Neuronal stem cell (in vitro differentiated cells): ENCODE data around the gene VWC2.

Source experiments
- DNase-seq: peaks from one replicate; pipeline ENCODE4 v3.0.0-alpha.2; 2013; ENCODE audit warnings: low spot score
- H2AFZ ChIP-seq: one replicate; pipeline ENCODE4 v1.6.1; 2013; ENCODE audit warnings: mild to moderate bottlenecking, low read length, inconsistent platforms
- H2AK5ac ChIP-seq: 2 replicates; pipeline ENCODE4 v1.6.1; 2013; ENCODE audit warnings: low read depth, mild to moderate bottlenecking, inconsistent platforms, low read length, moderate library complexity, mixed read lengths
- H2BK120ac ChIP-seq: 2 replicates; pipeline ENCODE4 v1.6.1; 2013; ENCODE audit warnings: low read depth, mild to moderate bottlenecking, inconsistent platforms, low read length, moderate library complexity, mixed read lengths
- H2BK12ac ChIP-seq: one replicate; pipeline ENCODE4 v1.6.1; 2013; ENCODE audit warnings: low read length, inconsistent platforms
- H2BK15ac ChIP-seq: 2 replicates; pipeline ENCODE4 v1.6.1; 2013; ENCODE audit warnings: mild to moderate bottlenecking, low read length, inconsistent platforms, mixed read lengths
- H2BK5ac ChIP-seq: one replicate; pipeline ENCODE4 v1.6.1; 2013; ENCODE audit warnings: inconsistent platforms, mild to moderate bottlenecking, low read length, moderate library complexity
- H3K14ac ChIP-seq: one replicate; pipeline ENCODE4 v1.6.1; 2013; ENCODE audit warnings: low read length, inconsistent platforms
- H3K18ac ChIP-seq: 2 replicates; pipeline ENCODE4 v1.6.1; 2013; ENCODE audit warnings: low read length, inconsistent platforms
- H3K23ac ChIP-seq: 2 replicates; pipeline ENCODE4 v1.6.1; 2013; ENCODE audit warnings: low read depth, mild to moderate bottlenecking, mixed read lengths, low read length, inconsistent platforms; ENCODE audit not compliant: poor library complexity
- H3K27ac ChIP-seq: replicated peaks from 3 replicates; pipeline ENCODE4 v1.5.1; 2013; ENCODE audit warnings: low read length, inconsistent platforms
- H3K27me3 ChIP-seq, 3 experiments: 2 replicates each; pipeline ENCODE4 v1.6.1; 2013; ENCODE audit warnings: low read length in 3 of 3, mild to moderate bottlenecking in 2 of 3, inconsistent platforms in 1 of 3, low read depth in 1 of 3, mixed read lengths in 1 of 3, moderate library complexity in 1 of 3; ENCODE audit not compliant: control insufficient read depth in 3 of 3, insufficient read depth in 3 of 3
- H3K36me3 ChIP-seq, 2 donors: replicated peaks in 1 of 2; 2 replicates each; pipeline ENCODE4 v1.6.1; 2013; ENCODE audit warnings: low read length in 2 of 2; ENCODE audit not compliant: control insufficient read depth in 2 of 2, insufficient read depth in 2 of 2
- H3K4ac ChIP-seq: 2 replicates; pipeline ENCODE4 v1.6.1; 2013; ENCODE audit warnings: inconsistent platforms, mild to moderate bottlenecking, low read length, moderate library complexity
- H3K4me1 ChIP-seq, 2 donors: 1 replicate in 1 of 2; 2 replicates in 1 of 2; pipeline ENCODE4 v1.6.1; 2013; ENCODE audit warnings: low read length in 2 of 2, low read depth in 1 of 2; ENCODE audit not compliant: control insufficient read depth in 2 of 2, insufficient read depth in 1 of 2
- H3K4me2 ChIP-seq: one replicate; pipeline ENCODE4 v1.6.1; 2013; ENCODE audit warnings: mild to moderate bottlenecking, low read length, inconsistent platforms; ENCODE audit not compliant: insufficient read depth, poor library complexity, severe bottlenecking
- H3K4me3 ChIP-seq, 2 donors: 2 replicates each; pipeline ENCODE4 v1.5.1; 2013; ENCODE audit warnings: low read length in 2 of 2, mild to moderate bottlenecking in 2 of 2, inconsistent platforms in 1 of 2, moderate library complexity in 1 of 2
- H3K79me1 ChIP-seq: one replicate; pipeline ENCODE4 v1.6.1; 2013; ENCODE audit warnings: low read depth, mild to moderate bottlenecking, inconsistent platforms, low read length, moderate library complexity
- H3K9ac ChIP-seq: one replicate; pipeline ENCODE4 v1.6.1; 2013; ENCODE audit warnings: mild to moderate bottlenecking, low read depth, low read length, inconsistent platforms; ENCODE audit not compliant: poor library complexity
- H3K9me3 ChIP-seq, 2 donors: replicated peaks in 1 of 2; 2 replicates each; pipeline versions ENCODE3 to v1.6.1; 2013; ENCODE audit warnings: low read length in 2 of 2, mild to moderate bottlenecking in 2 of 2, inconsistent platforms in 1 of 2, low read depth in 1 of 2, mixed read lengths in 1 of 2, moderate library complexity in 1 of 2; ENCODE audit not compliant: control insufficient read depth in 2 of 2, insufficient read depth in 1 of 2
- H4K8ac ChIP-seq: one replicate; pipeline ENCODE4 v1.6.1; 2013; ENCODE audit warnings: low read depth, mild to moderate bottlenecking, inconsistent platforms, low read length, moderate library complexity
- H4K91ac ChIP-seq: one replicate; pipeline ENCODE4 v1.6.1; 2013; ENCODE audit warnings: low read length, low read depth, mild to moderate bottlenecking, inconsistent platforms; ENCODE audit not compliant: poor library complexity
- WGBS, 2 donors: extraction: QIAGEN DNeasy Blood & Tissue Kit; methylation state at CpG; one replicate each; pipeline ENCODE4 v1.1.7; 2013; ENCODE audit warnings: missing lambda C conversion rate in 2 of 2, mixed read lengths in 1 of 2; ENCODE audit not compliant: insufficient read length in 2 of 2, insufficient replicate concordance in 1 of 2; ENCODE audit errors: extremely low coverage in 2 of 2; 5-methylcytosine and 5-hydroxymethylcytosine counted together

The VWC2 gene

DNA sequence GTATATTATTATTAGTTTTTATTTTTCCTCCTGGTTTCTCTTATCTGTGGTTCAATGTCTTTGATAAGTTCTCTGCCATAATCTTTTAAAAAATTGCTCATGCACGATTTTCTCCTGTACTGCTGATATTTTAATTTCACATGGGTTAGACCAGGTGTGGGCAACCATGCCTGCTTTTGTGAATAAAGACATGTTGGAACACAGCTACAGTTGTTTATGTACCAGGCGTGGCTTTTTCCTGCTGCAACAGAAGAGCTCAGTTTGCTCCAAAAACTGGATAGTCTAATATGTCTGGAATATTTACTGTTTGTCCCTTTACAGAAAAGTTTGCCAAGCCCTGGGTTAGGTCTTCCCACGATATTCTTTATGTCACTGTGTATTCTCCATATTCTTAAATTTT, 105.2 kb downstream of the VWC2 start:
- H2AK5ac ChIP-seq, result no peak overlapping the region
- no peak overlapping the region for H3K4me2 ChIP-seq
- no peak overlapping the region for H2BK5ac ChIP-seq
- no peak overlapping the region for H4K91ac ChIP-seq
- H3K9me3 ChIP-seq, result no peaks in the 10 kb centered on the region
- H3K18ac ChIP-seq, result no peak overlapping the region
- no peak overlapping the region for H2BK15ac ChIP-seq
- no peaks in the 10 kb centered on the region for H3K27me3 ChIP-seq
- H2BK120ac ChIP-seq, result no peak overlapping the region
- H3K4me1 ChIP-seq, result peaks cover 0 to 1% of the 10 kb centered on the region in 2 donors
- no CpG with 5 or more reads among the region's 3 CpGs for WGBS, 2 donors
- H3K14ac ChIP-seq, result no peak overlapping the region
- H3K4ac ChIP-seq, result no peak overlapping the region
- no peaks in the 10 kb centered on the region for H3K36me3 ChIP-seq
- no peak overlapping the region for H4K8ac ChIP-seq
- H3K23ac ChIP-seq, result no peak overlapping the region
- DNase-seq, result no peak
- H3K9ac ChIP-seq, result no peak overlapping the region
- no peaks in the 10 kb centered on the region for H3K79me1 ChIP-seq
- H3K27ac ChIP-seq, result no peak overlapping the region
- no peak overlapping the region for H2BK12ac ChIP-seq
- no peak overlapping the region for H2AFZ ChIP-seq
- H3K4me3 ChIP-seq, result no peak overlapping the region

DNA sequence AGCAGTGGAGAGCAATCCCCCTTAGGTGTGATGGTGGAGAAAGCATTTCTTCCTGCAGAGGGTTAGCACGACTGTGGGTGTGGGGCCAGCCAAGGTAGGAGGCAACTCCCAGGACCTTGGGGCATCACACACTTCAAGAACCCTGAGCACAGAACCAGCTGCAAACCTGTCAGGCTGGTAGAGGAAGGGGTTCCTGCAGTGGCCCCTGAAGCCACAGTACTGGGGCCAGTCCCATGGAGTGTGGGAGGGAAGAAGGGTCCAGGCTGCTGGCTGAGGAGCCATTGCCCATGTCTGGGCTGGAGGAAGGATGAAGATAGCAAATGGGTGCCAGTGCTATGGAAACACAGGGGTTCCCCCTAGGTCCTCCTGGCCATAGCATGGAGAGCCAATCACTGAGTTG, 110.5 kb downstream of the VWC2 start:
- Histone ChIP-seq H2BK15ac (no peak overlapping the region), H3K9me3 (peaks cover 0 to 1% of the 10 kb centered on the region in 2 donors), H3K36me3 (no peaks in the 10 kb centered on the region), H2BK12ac (no peak overlapping the region), H2BK5ac (no peak overlapping the region), H3K4me3 (no peak overlapping the region), H2BK120ac (no peak overlapping the region), H3K27me3 (no peaks in the 10 kb centered on the region), H4K8ac (no peak overlapping the region), H3K4ac (no peak overlapping the region), H3K14ac (no peak overlapping the region), H3K4me1 (peaks cover 0 to 1% of the 10 kb centered on the region in 2 donors), H4K91ac (no peak overlapping the region), H3K27ac (no peak overlapping the region), H2AK5ac (no peak overlapping the region), H3K23ac (no peak overlapping the region), H2AFZ (no peak overlapping the region), H3K9ac (no peak overlapping the region), H3K4me2 (no peak overlapping the region), H3K18ac (no peak overlapping the region), H3K79me1 (no peaks in the 10 kb centered on the region)
- no peak for DNase-seq
- WGBS, 2 donors, result no CpG with 5 or more reads among the region's 1 CpG

DNA sequence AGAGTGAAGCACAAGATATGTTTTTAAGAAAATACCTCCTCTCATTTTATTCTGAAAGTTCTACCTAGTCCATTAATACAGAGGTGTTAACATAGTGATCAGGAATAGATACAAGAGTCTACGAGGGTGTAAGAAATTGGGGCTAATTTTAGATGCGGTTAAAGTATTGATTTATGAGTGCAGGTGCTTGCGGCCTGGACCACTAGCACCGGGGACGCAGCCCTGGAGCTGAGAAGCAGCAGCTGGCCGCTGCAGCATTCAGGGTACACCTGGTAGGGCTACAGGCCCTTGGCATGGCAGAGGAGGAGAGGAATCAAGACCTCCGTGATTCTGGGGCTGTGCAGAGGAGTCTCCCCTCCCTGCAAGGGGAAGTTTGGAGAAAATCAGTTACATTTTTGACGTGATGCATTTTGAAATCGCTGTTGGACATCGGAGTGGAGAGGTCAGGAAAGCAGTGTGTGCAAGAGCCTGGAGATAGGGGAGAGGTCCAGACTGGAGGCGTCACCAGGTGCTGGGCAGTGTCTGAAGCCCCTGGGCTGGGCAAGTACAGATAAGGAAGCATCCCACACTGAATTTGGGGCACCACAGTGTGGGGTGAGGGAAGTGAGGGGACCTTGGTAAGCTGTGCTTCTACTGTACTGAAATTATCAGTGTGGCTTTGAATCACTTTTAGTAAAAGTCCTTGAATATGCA, 112.3 kb downstream of the VWC2 start:
- no peak for DNase-seq
- no peak overlapping the region for H2BK12ac ChIP-seq
- no peak overlapping the region for H3K27ac ChIP-seq
- H2AK5ac ChIP-seq, result no peak overlapping the region
- no peak overlapping the region for H3K4me2 ChIP-seq
- H3K4me3 ChIP-seq, result no peak overlapping the region
- H2BK5ac ChIP-seq, result no peak overlapping the region
- no CpG with 5 or more reads among the region's 11 CpGs for WGBS, 2 donors
- H3K4ac ChIP-seq, result no peak overlapping the region
- H3K9ac ChIP-seq, result no peak overlapping the region
- no peak overlapping the region for H4K8ac ChIP-seq
- no peak overlapping the region for H4K91ac ChIP-seq
- no peaks in the 10 kb centered on the region for H3K36me3 ChIP-seq
- no peak overlapping the region for H2BK120ac ChIP-seq
- no peak overlapping the region for H2AFZ ChIP-seq
- H3K23ac ChIP-seq, result no peak overlapping the region
- no peak overlapping the region for H3K14ac ChIP-seq
- H3K4me1 ChIP-seq, result peaks cover 0 to 3% of the 10 kb centered on the region in 2 donors
- H3K9me3 ChIP-seq, result peaks cover 0 to 1% of the 10 kb centered on the region in 2 donors
- H2BK15ac ChIP-seq, result no peak overlapping the region
- no peaks in the 10 kb centered on the region for H3K79me1 ChIP-seq
- H3K18ac ChIP-seq, result no peak overlapping the region
- no peaks in the 10 kb centered on the region for H3K27me3 ChIP-seq

DNA sequence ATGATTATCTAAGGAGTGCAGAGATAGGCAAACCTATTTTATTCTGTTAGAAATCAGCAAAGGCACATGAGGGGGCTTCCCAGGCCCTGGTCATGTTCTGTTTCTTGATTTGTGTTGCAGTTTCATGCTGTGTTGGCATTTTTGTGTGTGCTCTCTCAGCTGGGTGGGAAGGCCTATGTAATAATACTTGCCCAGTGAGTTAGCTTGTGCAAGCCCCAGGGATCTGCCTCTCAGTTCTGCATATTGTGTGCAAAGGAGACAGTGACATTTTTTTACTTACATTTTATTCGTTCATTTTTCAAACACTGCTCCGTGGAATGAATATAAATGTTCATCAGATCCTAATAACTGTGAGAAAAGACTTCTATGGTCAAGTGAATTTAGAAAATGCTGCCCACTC, 119.0 kb downstream of the VWC2 start:
- Histone ChIP-seq H3K14ac (no peak overlapping the region), H2BK120ac (no peak overlapping the region), H2BK15ac (no peak overlapping the region), H2BK5ac (no peak overlapping the region), H3K4me2 (no peak overlapping the region), H2AK5ac (no peak overlapping the region), H3K18ac (no peak overlapping the region), H3K27ac (no peak overlapping the region), H2AFZ (no peak overlapping the region), H3K4me1 (peaks cover 0 to 1% of the 10 kb centered on the region in 2 donors), H3K9ac (no peak overlapping the region), H3K4me3 (no peak overlapping the region), H4K8ac (no peak overlapping the region), H3K27me3 (no peaks in the 10 kb centered on the region), H4K91ac (no peak overlapping the region), H3K9me3 (peaks cover 0 to 3% of the 10 kb centered on the region in 2 donors), H3K23ac (no peak overlapping the region), H3K36me3 (peaks cover 0 to 1% of the 10 kb centered on the region in 2 donors), H3K4ac (no peak overlapping the region), H3K79me1 (no peaks in the 10 kb centered on the region), H2BK12ac (no peak overlapping the region)
- DNase-seq, result no peak
- WGBS, 2 donors, result no CpG with 5 or more reads among the region's 2 CpGs
